SH-SY5Y (cell line): ENCODE measurements around the gene PLCG2.

Experiments used
- GATA2 ChIP-seq: IDR thresholded peaks from 2 replicates; pipeline ENCODE4 v1.6.1; 2011; ENCODE audit warnings: mild to moderate bottlenecking, low read depth, low read length
- GATA3 ChIP-seq: IDR thresholded peaks from 2 replicates; pipeline ENCODE4 v1.6.1; 2011; ENCODE audit warnings: low read depth, mild to moderate bottlenecking, low read length, moderate library complexity

- TF ChIP-seq GATA2: no peak
- no peak for TF ChIP-seq GATA3
Measured at GRCh38 chr16:81904320-81904719, 125.2 kb downstream of the PLCG2 start.
